ENCODE measurements around the gene PLTP. TPM values are rescaled to one million over a fixed set of nuclear protein-coding genes. Genes with fewer than 3 reads are reported as not detected.

PLTP gene
- total RNA-seq, 4 donors from 2014 or later, result 45.6 to 456 (median 177) TPM

DNA sequence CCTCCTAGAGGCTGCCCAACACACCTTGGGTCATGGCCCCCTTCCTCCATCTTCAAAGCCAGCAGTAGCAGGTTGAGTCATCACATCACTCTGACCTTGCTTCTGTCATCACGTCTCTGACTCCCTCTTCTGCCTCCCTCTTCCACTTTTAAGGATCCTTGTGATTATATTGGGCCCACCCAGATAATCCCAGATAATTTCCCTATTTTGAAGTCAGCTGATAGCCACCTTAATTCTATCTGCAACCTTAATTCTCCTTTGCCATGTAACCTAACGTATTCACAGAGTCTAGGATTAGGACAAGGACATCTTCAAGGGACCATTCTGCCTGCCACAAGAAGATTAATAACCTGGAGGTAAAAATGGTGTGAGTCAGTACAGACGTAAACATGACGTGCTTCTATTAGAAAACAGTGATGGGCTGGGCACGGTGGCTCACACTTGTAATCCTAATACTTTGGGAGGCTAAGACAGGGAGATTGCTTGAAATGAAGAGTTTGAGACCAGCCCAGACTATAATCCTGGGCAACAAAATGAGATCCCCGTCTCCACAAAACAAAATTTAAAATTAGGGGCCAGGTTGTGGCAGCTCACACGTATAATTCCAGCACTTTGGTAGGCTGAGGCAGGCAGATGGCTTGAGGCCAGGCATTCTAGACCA is 51.3 kb downstream of the PLTP start:
- no peak overlapping the region for H3K27ac ChIP-seq
- no peak overlapping the region for H3K4me3 ChIP-seq
- 37 to 55% methylated on average over 3 to 7 of the region's 7 CpGs for WGBS, 2 donors (ENCODE audit: low coverage in 1 of 2)
- H3K4me1 ChIP-seq, result peaks cover 3 to 25% (median 12%) of the 10 kb centered on the region in 3 donors
- H3K27me3 ChIP-seq, result no peaks in the 10 kb centered on the region
- no peaks in the 10 kb centered on the region for H3K36me3 ChIP-seq
- no peak for ATAC-seq
- H3K9me3 ChIP-seq, result no peaks in the 10 kb centered on the region
- TF ChIP-seq POLR2A (IDR thresholded peaks at IDR 0.05), result no peak

DNA sequence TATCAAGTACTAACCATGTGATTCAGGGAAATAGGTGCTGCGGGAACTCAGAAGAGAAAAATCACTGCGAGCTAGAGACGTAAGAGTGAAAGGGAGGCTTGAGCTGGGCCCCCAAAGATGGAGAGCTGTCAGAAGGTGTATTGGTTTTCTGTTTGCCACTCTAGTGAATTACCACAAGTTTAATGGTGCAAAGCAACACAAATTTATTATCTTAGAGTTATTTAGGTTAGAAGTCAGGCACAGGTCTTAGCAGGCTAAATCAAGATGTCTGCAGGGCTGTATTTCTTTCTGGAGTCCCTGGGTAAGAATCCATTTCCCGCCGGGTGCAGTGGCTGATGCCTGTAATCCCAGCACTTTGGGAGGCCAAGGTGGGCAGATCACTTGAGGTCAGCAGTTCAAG is 52.0 kb downstream of the PLTP start:
- ATAC-seq, result no peak
- H3K27ac ChIP-seq, result no peak overlapping the region
- peaks cover 3 to 32% (median 17%) of the 10 kb centered on the region in 3 donors for H3K4me1 ChIP-seq
- no peak overlapping the region for H3K4me3 ChIP-seq
- no peaks in the 10 kb centered on the region for H3K9me3 ChIP-seq
- no peaks in the 10 kb centered on the region for H3K27me3 ChIP-seq
- peaks cover 0 to 2% of the 10 kb centered on the region in 2 donors for H3K36me3 ChIP-seq
- 92 to 93% methylated on average over 3 of the region's 5 CpGs for WGBS, 2 donors (ENCODE audit: low coverage in 1 of 2)
- no peak for TF ChIP-seq POLR2A (IDR thresholded peaks at IDR 0.05)
- TF ChIP-seq EP300 (IDR thresholded peaks at IDR 0.05), result no peak
- TF ChIP-seq, protein P1, sequence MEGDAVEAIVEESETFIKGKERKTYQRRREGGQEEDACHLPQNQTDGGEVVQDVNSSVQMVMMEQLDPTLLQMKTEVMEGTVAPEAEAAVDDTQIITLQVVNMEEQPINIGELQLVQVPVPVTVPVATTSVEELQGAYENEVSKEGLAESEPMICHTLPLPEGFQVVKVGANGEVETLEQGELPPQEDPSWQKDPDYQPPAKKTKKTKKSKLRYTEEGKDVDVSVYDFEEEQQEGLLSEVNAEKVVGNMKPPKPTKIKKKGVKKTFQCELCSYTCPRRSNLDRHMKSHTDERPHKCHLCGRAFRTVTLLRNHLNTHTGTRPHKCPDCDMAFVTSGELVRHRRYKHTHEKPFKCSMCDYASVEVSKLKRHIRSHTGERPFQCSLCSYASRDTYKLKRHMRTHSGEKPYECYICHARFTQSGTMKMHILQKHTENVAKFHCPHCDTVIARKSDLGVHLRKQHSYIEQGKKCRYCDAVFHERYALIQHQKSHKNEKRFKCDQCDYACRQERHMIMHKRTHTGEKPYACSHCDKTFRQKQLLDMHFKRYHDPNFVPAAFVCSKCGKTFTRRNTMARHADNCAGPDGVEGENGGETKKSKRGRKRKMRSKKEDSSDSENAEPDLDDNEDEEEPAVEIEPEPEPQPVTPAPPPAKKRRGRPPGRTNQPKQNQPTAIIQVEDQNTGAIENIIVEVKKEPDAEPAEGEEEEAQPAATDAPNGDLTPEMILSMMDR (IDR thresholded peaks at IDR 0.05), result no peak

DNA sequence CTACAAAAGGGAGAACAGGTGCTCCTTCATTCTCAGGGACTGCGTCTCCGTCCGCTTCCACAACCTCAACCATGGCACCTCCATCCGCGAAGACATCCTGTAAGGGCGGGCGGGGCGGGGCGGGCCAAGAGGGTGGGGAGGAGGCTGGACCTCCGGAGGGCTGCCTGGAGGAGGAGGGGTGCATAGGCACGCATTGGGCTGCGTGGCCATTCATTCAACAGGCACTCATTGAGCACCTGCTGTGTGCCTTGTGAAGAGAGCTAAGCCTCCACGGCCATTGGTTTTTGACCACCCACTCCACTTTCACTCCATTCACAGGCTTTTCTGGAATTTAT is 54.1 kb downstream of the PLTP start:
- Histone ChIP-seq H3K4me3 (peak overlapping the region; percentile 75 to 92), H3K4me1 (peaks cover 3 to 53% (median 21%) of the 10 kb centered on the region in 3 donors), H3K27ac (peak overlapping the region; percentile 37 to 92 (median 83)), H3K36me3 (peaks cover 0 to 20% of the 10 kb centered on the region in 2 donors), H3K27me3 (no peaks in the 10 kb centered on the region), H3K9me3 (no peaks in the 10 kb centered on the region)
- WGBS, 2 donors (ENCODE audit: low coverage in 1 of 2), result 13 to 33% methylated on average over 2 to 4 of the region's 13 CpGs
- peak; percentile 2 for ATAC-seq
- TF ChIP-seq EP300 (IDR thresholded peaks at IDR 0.05), result no peak
- no peak for TF ChIP-seq POLR2A (IDR thresholded peaks at IDR 0.05)
- TF ChIP-seq, protein P1 (IDR thresholded peaks at IDR 0.05), result no peak
- no peak for TF ChIP-seq POLR2AphosphoS5 (IDR thresholded peaks at IDR 0.05)

DNA sequence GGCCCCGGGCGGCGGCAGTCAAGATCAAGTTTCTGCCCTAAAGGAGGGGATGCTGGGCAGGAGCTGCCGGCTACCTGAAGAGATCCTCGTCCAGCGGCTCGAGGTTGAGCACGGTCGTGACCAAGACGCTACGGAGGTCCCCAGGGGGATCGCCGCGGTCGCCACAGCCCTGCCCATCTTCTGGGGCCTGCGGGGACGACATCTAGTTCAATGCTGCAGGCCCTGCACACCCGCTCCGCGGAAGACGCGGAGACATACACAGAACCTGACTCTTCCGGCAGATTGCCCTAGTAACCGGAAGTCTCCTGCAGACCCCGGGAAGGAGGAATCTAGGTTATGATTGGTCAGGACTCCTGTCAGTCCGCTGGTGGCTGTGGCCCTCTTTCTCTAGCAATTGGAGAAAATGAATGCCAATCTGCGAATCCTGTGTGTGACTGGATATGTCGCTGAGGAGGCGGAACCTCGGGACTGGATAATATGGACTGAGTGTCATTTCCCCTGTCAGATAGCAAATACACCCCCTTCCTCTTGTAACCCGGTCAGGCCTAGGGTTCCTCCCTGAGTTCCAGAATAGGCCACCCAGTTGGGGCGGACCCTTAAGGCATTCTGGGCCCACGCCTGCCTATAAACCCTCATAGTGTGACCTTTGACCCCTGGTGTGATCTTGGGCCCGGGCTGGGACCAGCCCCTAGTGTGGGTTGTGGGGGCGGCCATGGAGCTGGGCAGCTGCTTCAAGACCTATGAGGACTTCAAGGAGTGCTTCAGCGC is 54.7 kb downstream of the PLTP start, which contains the start of the genes ACOT8 and ZSWIM3:
Gene ACOT8, minus strand, starts transcription at position 279 of the 768 bp plus-strand sequence. Its CDS starts 77 bp downstream, at position 202.
Gene ZSWIM3, plus strand, starts transcription at position 501 of the 768 bp plus-strand sequence. Its CDS starts 212 bp downstream, at position 713.
- H3K4me1 ChIP-seq, result peaks cover 3 to 53% (median 21%) of the 10 kb centered on the region in 3 donors
- ATAC-seq, result peak; percentile 99
- 0 to 2% methylated on average over 3 to 7 of the region's 36 CpGs for WGBS, 2 donors (ENCODE audit: low coverage in 1 of 2)

DNA sequence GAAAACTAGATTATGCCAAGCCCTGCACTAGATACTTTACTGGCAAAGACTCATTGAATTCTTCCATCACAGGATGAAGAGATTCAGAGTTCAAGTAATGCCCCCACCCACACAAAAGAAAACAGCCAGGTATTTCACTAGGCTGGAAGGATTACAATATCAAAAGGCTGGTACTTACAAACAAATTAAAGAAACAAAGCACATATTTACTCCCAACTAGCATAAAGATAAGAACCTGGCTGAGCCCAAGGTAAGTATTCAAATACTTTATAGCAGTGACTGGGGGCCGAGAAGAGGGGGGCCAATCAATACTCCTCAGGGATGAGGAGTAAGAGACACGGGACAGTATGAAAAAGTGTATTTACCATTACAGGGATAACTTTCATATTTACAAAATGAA is 58.5 kb downstream of the PLTP start:
- 48 to 76% methylated on average over 2 of the region's 2 CpGs for WGBS, 2 donors (ENCODE audit: low coverage in 1 of 2)
- peaks cover 0 to 55% of the 10 kb centered on the region in 2 donors for H3K36me3 ChIP-seq
- H3K9me3 ChIP-seq, result no peaks in the 10 kb centered on the region
- no peak overlapping the region for H3K27ac ChIP-seq
- H3K27me3 ChIP-seq, result no peaks in the 10 kb centered on the region
- no peak for ATAC-seq
- TF ChIP-seq POLR2A (IDR thresholded peaks at IDR 0.05), result no peak
- no peak for TF ChIP-seq EP300 (IDR thresholded peaks at IDR 0.05)
- TF ChIP-seq POLR2AphosphoS5 (IDR thresholded peaks at IDR 0.05), result no peak
- TF ChIP-seq, protein P1 (IDR thresholded peaks at IDR 0.05), result no peak
- H3K4me3 ChIP-seq, result no peak overlapping the region
- peaks cover 3 to 49% (median 21%) of the 10 kb centered on the region in 3 donors for H3K4me1 ChIP-seq

More for the DNA sequence above, 54.7 kb downstream of the PLTP start, which contains the start of the genes ACOT8 and ZSWIM3:
- TF ChIP-seq, protein P1 (IDR thresholded peaks at IDR 0.05), result no peak
- TF ChIP-seq POLR2A (IDR thresholded peaks at IDR 0.05) (peak; percentile 34 to 59), POLR2AphosphoS5 (IDR thresholded peaks at IDR 0.05) (peak; percentile 77)
- Histone ChIP-seq H3K9me3 (no peaks in the 10 kb centered on the region), H3K4me3 (peak within 1 kb of the TSS; percentile 75 to 92), H3K27ac (peak within 1 kb of the TSS; percentile 37 to 92 (median 83)), H3K27me3 (no peaks in the 10 kb centered on the region), H3K36me3 (peaks cover 0 to 26% of the 10 kb centered on the region in 2 donors)

All from gastroesophageal sphincter (tissue), 4 donors.